Epithelial cell of esophagus (primary cell): ENCODE measurements around the gene SLC6A6.

Experiments used
- DNase-seq: peaks from one replicate; pipeline ENCODE4 v3.0.0; 2010; ENCODE audit warnings: low read depth
- H3K4me3 ChIP-seq: 2 replicates; pipeline ENCODE4 v1.5.1; 2011; ENCODE audit warnings: mild to moderate bottlenecking, low read length, control low read depth
- CTCF ChIP-seq: IDR thresholded peaks from 2 replicates; pipeline ENCODE4 v1.5.1; 2011; ENCODE audit warnings: low read depth, mild to moderate bottlenecking, low read length, control low read depth, inconsistent platforms; ENCODE audit not compliant: insufficient read depth; ENCODE audit errors: missing control alignments

Gene SLC6A6

GRCh38 chr3:14389716-14390115 is 12.7 kb upstream of the SLC6A6 start:
- no peak for DNase-seq
- no peak for TF ChIP-seq CTCF
- no peak overlapping the region for H3K4me3 ChIP-seq

GRCh38 chr3:14391033-14391432 is 11.4 kb upstream of the SLC6A6 start:
- peak; percentile 78 for DNase-seq
- no peak for TF ChIP-seq CTCF
- H3K4me3 ChIP-seq: no peak overlapping the region

- DNase-seq: no peak
- no peak overlapping the region for H3K4me3 ChIP-seq
- TF ChIP-seq CTCF: no peak
Observed at GRCh38 chr3:14392231-14392630, 10.2 kb upstream of the SLC6A6 start.

- H3K4me3 ChIP-seq: no peak overlapping the region
- DNase-seq: no peak
- no peak for TF ChIP-seq CTCF
Observed at GRCh38 chr3:14392803-14393319, 9.5 kb upstream of the SLC6A6 start.

- H3K4me3 ChIP-seq: no peak overlapping the region
- TF ChIP-seq CTCF: no peak
- no peak for DNase-seq
Observed at GRCh38 chr3:14393440-14394106, 8.8 kb upstream of the SLC6A6 start.

- TF ChIP-seq CTCF: no peak
- no peak overlapping the region for H3K4me3 ChIP-seq
- no peak for DNase-seq
Observed at GRCh38 chr3:14396031-14396692, 6.2 kb upstream of the SLC6A6 start.

GRCh38 chr3:14397046-14397445 is 5.4 kb upstream of the SLC6A6 start:
- DNase-seq: no peak
- H3K4me3 ChIP-seq: no peak overlapping the region
- no peak for TF ChIP-seq CTCF
